ENCODE results near the gene ANGPT4.
"Not testable (repeated sequence)": the region's sequence is repeated elsewhere in the genome, so short reads cannot be mapped to it uniquely, and the experiment has no call there.

Gene ANGPT4

DNA sequence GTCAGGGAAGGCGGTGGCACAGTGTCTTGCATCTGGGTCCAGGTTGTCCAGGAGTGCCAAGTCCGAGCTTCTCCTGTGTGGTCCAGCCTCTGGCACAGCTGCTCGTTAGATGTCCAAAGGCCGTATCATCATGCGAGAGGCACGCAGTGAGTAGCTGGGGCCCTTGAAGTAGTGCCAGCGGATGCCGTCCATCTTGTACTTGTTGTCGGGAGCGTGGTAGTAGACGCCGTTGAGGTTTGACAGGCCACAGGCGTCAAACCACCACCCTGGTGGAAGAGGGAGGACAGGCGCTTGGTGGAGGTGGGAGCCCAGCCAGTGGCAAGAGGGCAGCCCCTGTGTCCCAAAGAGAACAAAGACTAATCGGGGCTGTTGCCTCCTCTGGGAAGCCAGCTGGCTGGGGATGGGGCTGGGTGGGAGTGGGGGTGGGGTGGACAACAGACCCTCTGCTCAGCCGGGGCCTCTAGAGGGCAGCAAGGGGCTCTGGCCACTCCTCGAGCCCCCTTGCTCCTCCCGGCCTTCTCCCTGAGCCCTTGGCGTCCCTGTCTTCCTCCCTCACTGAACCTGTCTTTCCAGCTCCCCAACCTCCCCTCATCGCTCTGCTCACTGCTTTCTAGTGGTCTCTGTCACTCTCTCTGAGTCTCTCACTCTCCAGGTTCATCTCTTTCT is 43.1 kb downstream of the ANGPT4 start:
- DNase-seq = no peak

DNA sequence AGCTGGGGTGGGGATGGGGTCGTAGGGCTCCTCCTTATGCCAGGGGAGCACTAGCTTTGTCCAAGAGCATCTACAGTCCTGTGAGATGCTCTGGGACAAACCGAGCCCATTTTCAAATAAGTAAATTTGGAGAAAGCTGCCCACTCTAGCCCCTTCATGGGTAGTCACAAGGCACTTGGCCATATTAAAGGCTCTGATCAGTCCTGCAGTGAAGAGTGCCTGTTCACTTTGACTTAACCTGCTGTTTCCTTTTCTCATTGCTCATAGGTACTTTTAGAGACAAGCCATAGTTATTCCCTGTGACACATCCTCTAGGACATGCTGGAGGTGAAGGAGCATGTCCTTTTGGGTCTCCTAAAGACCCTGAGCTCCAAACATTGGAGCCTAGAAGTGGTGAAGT is 44.2 kb downstream of the ANGPT4 start:
- DNase-seq = no peak

DNA sequence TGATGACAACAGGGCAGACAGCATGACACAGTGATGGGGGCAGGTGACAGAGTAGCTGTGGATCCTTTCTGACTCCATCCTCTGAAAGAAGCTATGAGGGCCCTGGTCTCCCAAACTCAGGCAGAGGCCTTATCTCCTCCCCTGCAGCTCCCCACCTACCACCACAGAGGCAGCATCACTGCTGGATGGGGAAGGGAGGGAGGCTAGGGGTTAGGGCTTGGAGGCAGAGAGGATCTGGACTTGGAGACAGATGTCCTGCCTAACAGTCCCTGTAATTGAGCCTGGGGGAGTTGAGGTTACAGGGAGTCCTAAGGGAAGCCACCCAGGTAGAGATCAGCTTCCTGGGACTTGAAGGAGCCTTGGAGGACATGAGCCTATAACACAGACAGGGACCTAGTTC is 44.7 kb downstream of the ANGPT4 start:
- DNase-seq = no peak

GRCh38 chr20:870758-871157 is 45.4 kb downstream of the ANGPT4 start:
- no peak for DNase-seq

DNA sequence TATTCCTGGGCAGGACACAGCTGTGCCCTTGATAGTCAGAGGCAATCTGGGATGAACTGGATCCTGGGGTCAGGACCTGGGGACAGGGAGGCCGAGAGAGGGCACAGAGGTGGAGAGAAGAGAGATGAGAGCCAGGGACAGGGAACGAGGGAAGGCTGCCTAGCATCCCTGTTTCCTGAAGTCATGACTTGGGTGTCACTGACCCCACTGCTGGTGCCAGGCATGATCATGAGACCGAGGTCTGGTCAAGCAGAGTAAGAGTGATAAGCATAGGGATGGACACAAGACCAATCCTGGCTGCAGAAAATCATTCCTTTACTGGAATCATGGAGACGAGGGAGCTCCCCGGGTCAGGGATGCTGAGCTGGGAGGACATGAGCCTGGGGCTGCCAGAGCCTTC is 46.5 kb downstream of the ANGPT4 start:
- DNase-seq = no peak

GRCh38 chr20:868279-868678 is 47.9 kb downstream of the ANGPT4 start:
- DNase-seq = no peak

- DNase-seq = no peak
Measured at GRCh38 chr20:865440-865839, 50.7 kb downstream of the ANGPT4 start.

GRCh38 chr20:860891-861290 is 55.2 kb downstream of the ANGPT4 start:
- no peak for DNase-seq

- DNase-seq = no peak
Measured at GRCh38 chr20:859751-860231, 56.3 kb downstream of the ANGPT4 start.

DNA sequence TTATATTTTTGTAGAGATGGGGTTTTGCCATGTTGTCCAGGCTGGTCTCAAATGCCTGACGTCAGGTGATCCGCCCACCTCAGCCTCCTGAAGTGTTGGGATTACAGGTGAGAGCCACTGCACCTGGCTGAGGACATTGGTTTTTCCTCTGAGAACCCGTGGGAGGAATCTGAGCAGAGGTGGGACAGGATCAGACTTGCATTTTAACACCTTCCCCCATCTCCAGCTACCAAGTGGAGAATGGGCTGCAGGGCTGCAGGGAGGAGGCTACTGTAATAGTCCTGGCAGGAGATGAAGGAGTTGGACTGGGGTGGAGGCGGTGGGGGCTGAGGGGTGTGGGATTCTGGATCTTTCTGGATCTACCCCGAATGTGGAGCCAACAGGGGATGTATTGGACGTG is 58.1 kb downstream of the ANGPT4 start:
- no peak for DNase-seq

- DNase-seq = peak; percentile 43
Measured at GRCh38 chr20:856361-856775, 59.8 kb downstream of the ANGPT4 start.

DNA sequence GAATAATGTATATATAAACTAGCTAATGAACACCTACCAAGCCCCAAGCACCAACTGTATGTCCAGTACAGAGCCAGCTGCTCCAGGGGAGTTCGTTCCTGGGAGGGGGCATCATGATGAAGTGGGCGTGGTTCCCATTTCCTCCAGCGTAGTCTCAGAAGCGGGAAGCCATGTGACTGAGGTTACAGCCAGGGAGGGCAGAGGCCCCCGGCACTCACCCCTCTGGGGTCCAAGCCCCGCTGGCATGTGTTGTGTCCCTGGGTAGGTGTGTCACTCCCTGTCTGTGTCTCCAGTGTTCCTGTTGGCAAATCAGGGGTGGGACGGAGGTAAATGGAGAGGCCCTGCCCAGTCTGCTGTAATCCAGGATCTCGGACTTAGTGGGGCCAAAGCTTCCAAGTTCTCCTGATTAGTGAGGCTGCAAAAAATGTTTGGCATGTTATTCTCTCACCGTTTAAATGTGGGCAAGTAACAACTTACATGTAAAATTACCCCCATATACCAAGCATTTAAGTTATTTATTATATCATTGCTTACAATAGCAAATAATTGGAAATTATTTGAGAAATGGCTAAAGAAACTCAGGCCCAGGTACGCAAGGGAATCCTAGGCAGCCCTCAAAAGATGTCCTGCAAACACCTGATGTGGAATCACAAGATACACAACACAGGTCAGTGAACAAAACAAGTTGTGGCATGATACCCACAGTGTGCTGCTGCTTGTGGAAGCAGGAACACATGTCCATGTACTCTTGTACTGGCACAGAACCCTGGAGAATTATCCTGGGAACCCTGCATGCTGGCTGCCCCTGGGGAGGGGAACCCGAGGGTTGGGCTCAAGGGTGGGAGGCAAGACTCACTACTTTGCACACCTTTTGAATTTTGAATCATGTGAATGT is 60.4 kb downstream of the ANGPT4 start:
- no peak for DNase-seq

DNA sequence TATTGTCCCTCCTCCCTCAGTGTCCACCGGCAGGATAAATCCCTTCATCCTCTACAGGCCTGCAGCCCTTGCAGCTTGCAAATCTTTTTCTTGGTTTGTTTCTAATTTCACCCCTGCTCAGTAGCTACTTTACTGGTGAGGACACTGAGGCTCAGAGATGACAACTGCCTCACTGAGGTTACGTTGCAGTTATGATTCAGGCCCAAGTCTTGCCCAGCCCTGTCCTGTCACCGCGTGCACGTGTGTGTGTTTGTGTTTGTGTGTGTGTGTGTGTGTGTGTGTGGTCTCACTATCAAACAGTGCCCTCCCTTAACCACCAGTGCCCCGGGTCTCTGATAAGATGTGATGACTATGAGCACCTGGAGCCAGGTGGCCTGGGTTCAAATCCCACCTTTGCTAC is 61.5 kb downstream of the ANGPT4 start:
- DNase-seq = no peak

DNA sequence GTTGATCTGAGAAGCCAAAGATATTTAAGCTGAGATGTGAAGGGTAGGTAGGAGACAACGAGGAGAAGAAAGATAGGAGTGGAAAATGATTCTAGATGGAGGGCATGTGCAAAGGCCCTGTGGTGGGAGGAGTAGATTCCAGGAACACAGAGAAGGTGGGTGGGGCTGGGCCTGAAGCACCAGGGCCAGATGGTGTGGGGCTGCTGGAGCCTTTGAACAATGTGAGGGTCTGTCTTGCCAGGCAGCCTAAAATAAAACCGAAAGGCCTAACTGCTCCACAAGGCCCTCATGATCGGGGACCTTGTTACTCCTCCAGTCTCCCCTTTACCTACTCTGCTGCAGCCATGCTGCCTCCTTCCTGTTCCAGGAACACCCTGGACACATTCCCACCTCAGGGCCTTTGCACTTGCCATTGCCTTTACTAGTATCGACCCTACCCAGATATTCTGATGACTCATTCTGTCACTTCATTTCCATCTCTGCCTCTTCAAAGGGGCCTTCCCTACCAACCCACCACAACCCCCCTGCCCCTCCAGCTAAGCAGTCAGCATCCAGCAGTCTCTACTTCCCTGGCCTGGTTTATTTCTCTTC is 62.6 kb downstream of the ANGPT4 start:
- no peak for DNase-seq

DNA sequence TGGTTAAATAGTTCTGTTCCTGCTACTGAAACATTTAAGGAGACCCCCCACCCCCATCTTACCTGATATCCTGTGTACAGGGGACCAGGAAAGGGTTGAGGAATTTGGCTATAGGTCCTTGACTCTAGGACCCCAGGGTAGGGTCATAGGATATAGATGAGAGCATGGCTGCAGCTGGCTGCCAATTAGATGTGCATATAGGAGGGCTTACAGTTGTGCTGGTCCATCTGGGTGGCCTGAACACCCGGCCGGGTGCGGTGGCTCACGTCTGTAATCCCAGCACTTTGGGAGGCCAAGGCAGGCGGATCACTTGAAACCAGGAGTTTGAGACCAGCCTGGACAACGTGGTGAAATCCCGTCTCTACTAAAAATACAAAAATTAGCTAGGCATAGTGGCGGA is 67.4 kb downstream of the ANGPT4 start:
- DNase-seq = not testable (repeated sequence)

DNA sequence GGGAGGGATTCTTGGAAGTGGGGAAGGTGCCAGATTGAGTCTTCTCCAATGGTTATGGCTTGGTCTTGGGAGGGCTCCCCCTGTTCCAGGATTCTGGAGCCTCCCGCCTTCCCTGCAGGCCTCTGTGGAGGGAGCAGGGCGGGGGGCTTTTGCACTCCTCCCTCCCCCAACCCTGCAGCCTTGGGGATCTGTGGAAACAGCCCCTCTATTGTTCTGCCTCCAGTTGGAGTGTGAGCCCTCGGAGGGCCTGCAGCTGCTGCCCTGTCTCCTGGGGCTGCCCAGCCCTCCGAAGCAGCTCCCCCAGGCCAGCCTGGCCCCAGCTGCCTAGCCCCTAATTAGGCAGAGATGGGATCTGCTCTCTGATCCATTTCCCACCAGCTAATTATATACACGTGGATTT is 67.9 kb downstream of the ANGPT4 start:
- DNase-seq = no peak

- DNase-seq = peak; percentile 68
Measured at GRCh38 chr20:846894-847278, 69.2 kb downstream of the ANGPT4 start.

- DNase-seq = no peak
Measured at GRCh38 chr20:845941-846893, 69.9 kb downstream of the ANGPT4 start.

- no peak for DNase-seq
Measured at GRCh38 chr20:845226-845868, 70.8 kb downstream of the ANGPT4 start.

DNA sequence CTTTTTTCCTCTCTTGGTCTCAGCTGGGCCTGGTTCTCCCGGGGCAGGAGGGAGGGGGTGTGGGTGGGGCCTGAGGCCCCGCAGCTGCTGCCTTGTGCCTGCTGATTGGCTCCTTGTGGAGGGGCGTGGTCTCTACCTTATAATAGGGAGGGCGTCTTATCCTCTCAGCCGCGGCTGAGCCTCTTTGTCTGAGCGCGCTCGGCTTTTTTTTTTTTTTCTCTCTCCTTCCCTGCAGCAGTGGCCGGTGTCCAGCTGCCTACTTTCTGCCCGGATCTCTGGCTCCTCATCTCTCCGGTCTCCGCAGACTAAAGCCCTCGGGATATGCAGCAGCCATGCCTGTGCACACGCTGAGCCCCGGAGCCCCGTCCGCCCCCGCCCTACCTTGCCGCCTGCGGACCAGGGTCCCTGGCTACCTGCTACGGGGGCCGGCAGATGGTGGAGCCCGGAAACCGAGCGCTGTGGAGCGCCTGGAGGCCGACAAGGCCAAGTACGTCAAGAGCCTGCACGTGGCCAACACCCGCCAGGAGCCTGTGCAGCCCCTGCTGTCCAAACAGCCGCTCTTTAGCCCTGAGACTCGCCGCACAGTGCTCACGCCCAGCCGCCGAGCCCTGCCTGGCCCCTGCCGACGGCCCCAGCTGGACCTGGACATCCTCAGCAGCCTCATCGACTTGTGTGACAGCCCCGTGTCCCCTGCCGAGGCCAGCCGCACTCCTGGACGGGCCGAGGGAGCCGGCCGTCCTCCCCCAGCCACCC is 71.5 kb downstream of the ANGPT4 start:
- DNase-seq = peak; percentile 94

DNA sequence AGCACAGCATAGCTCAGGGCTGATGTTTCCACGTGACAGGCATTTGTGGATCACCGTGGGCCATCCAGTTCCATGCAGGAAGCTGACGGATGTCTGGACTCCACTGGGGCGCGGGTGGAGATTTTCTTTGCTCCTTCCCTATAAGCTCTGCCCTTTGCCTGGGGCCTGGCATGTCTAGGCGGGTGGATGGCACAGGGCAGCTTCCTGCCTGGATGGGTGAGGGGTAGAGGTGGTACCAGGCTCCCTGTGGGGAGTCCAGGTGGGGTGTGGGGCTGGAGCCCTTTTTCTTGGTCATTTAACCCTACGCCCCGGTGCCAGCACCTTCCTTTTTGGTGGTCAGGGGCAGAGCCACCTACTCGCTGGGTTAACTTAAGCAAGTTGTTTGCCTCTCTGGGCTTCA is 72.2 kb downstream of the ANGPT4 start:
- no peak for DNase-seq

Data from CD4-positive, alpha-beta T cell treated with Interleukin-12 subunit alpha and Interleukin-12 subunit beta, for 1 hour (primary cell).